ENCODE results near the gene SLC2A6. TPM values are rescaled to one million over a fixed set of nuclear protein-coding genes. Genes with fewer than 3 reads are reported as not detected.

Gene SLC2A6
- polyA plus RNA-seq, 1 donor (not counting 4 experiments of a cell fraction or from before 2014, with no cell fraction given), result 15.9 TPM

GRCh38 chr9:133484671-133485437 is 6.0 kb upstream of the SLC2A6 start:
- no peaks in the 10 kb centered on the region for H3K36me3 ChIP-seq (ENCODE audit: control insufficient read depth in 2 of 2, extremely low read depth in 1 of 2, insufficient read depth in 2 of 2, low read length in 2 of 2)
- H3K9me3 ChIP-seq (ENCODE audit: control insufficient read depth, low read depth, low read length), result no peaks in the 10 kb centered on the region
- H3K9ac ChIP-seq (ENCODE audit: control insufficient read depth, extremely low read depth, insufficient read depth, low read length), result no peak overlapping the region
- H3K4me2 ChIP-seq (ENCODE audit: control insufficient read depth, extremely low read depth, insufficient read depth, low read depth, low read length), result no peak overlapping the region
- TF ChIP-seq CTCF (optimal IDR thresholded peaks at IDR 0.05 in 1 of 3, IDR thresholded peaks at IDR 0.05 in 1 of 3, conservative IDR thresholded peaks at IDR 0.05 in 1 of 3; ENCODE audit: extremely low read depth in 1 of 3, insufficient read depth in 2 of 3, low read length in 3 of 3) (no peak), EZH2 (IDR thresholded peaks at IDR 0.05; ENCODE audit: low read length) (no peak)
- no peaks in the 10 kb centered on the region for H3K9me1 ChIP-seq (ENCODE audit: control insufficient read depth, extremely low read depth, insufficient read depth, low read length)
- H3K79me2 ChIP-seq (ENCODE audit: control insufficient read depth, insufficient read depth, low read length), result no peaks in the 10 kb centered on the region
- dilution Hi-C loops (cut with MboI; ENCODE audit: extremely low pct_ligation_motif_present, low sequenced_read_pairs), result no loop called here
- H3K27ac ChIP-seq (ENCODE audit: control insufficient read depth, insufficient read depth, low read length), result no peak overlapping the region
- H2AFZ ChIP-seq (ENCODE audit: control insufficient read depth, low read length), result no peak overlapping the region
- no peaks in the 10 kb centered on the region for H4K20me1 ChIP-seq (ENCODE audit: control insufficient read depth, extremely low read depth, insufficient read depth, low read length)
- FAIRE-seq, result no peak
- peaks cover 13% of the 10 kb centered on the region for H3K27me3 ChIP-seq (ENCODE audit: control insufficient read depth, extremely low read depth, insufficient read depth, low read length)
- H3K4me3 ChIP-seq (ENCODE audit: control insufficient read depth in 2 of 3, extremely low read depth in 1 of 3, insufficient read depth in 2 of 3, low read depth in 1 of 3, low read length in 3 of 3), result no peak overlapping the region
- H3K4me1 ChIP-seq (ENCODE audit: control insufficient read depth, extremely low read depth, insufficient read depth, low read length), result peaks cover under 1% of the 10 kb centered on the region
- DNase-seq (ENCODE audit: low read depth, low spot score), result no peak

GRCh38 chr9:133483611-133484010 is 4.7 kb upstream of the SLC2A6 start:
- Histone ChIP-seq H3K79me2 (ENCODE audit: control insufficient read depth, insufficient read depth, low read length) (peaks cover under 1% of the 10 kb centered on the region), H3K9ac (ENCODE audit: control insufficient read depth, extremely low read depth, insufficient read depth, low read length) (no peak overlapping the region), H3K27ac (ENCODE audit: control insufficient read depth, insufficient read depth, low read length) (no peak overlapping the region), H3K4me1 (ENCODE audit: control insufficient read depth, extremely low read depth, insufficient read depth, low read length) (peaks cover 7% of the 10 kb centered on the region), H3K9me1 (ENCODE audit: control insufficient read depth, extremely low read depth, insufficient read depth, low read length) (no peaks in the 10 kb centered on the region), H3K9me3 (ENCODE audit: control insufficient read depth, low read depth, low read length) (no peaks in the 10 kb centered on the region), H3K36me3 (ENCODE audit: control insufficient read depth in 2 of 2, extremely low read depth in 1 of 2, insufficient read depth in 2 of 2, low read length in 2 of 2) (no peaks in the 10 kb centered on the region), H4K20me1 (ENCODE audit: control insufficient read depth, extremely low read depth, insufficient read depth, low read length) (no peaks in the 10 kb centered on the region), H2AFZ (ENCODE audit: control insufficient read depth, low read length) (no peak overlapping the region), H3K27me3 (ENCODE audit: control insufficient read depth, extremely low read depth, insufficient read depth, low read length) (peaks cover 12% of the 10 kb centered on the region), H3K4me3 (ENCODE audit: control insufficient read depth in 2 of 3, extremely low read depth in 1 of 3, insufficient read depth in 2 of 3, low read depth in 1 of 3, low read length in 3 of 3) (no peak overlapping the region), H3K4me2 (ENCODE audit: control insufficient read depth, extremely low read depth, insufficient read depth, low read depth, low read length) (no peak overlapping the region)
- dilution Hi-C loops (cut with MboI; ENCODE audit: extremely low pct_ligation_motif_present, low sequenced_read_pairs), result no loop called here
- no peak for DNase-seq (ENCODE audit: low read depth, low spot score)
- TF ChIP-seq CTCF (optimal IDR thresholded peaks at IDR 0.05 in 1 of 3, IDR thresholded peaks at IDR 0.05 in 1 of 3, conservative IDR thresholded peaks at IDR 0.05 in 1 of 3; ENCODE audit: extremely low read depth in 1 of 3, insufficient read depth in 2 of 3, low read length in 3 of 3) (no peak), EZH2 (IDR thresholded peaks at IDR 0.05; ENCODE audit: low read length) (no peak)
- no peak for FAIRE-seq

Data from keratinocyte (primary cell).